IMR-90 (cell line): ENCODE results near the gene KATNIP.

Source experiments
- BHLHE40 ChIP-seq: fragments of 150-350 bp; IDR thresholded peaks from 2 replicates; pipeline ENCODE4 v1.6.1; 2016; ENCODE audit warnings: mild to moderate bottlenecking, low read depth, low read length
- CEBPB ChIP-seq: IDR thresholded peaks from 2 replicates; pipeline ENCODE4 v1.6.1; 2012; ENCODE audit warnings: low read depth, low read length, improper control_type of control experiment
- CTCF ChIP-seq: conservative IDR thresholded peaks from 2 replicates; pipeline ENCODE4 v1.5.1; 2012; ENCODE audit warnings: mild to moderate bottlenecking, low read depth, low read length, improper control_type of control experiment
- MAFK ChIP-seq: IDR thresholded peaks from 2 replicates; pipeline ENCODE4 v1.6.1; 2012; ENCODE audit warnings: low read depth, low read length, improper control_type of control experiment
- MAZ ChIP-seq: IDR thresholded peaks from 2 replicates; pipeline ENCODE4 v1.6.1; 2012; ENCODE audit warnings: low read depth, mild to moderate bottlenecking, low read length, improper control_type of control experiment, moderate library complexity, borderline replicate concordance
- POLR2A ChIP-seq: IDR thresholded peaks from 2 replicates; pipeline ENCODE4 v1.6.1; 2012; ENCODE audit warnings: mild to moderate bottlenecking, low read depth, low read length
- RAD21 ChIP-seq: IDR thresholded peaks from 2 replicates; pipeline ENCODE4 v1.6.1; 2012; ENCODE audit warnings: low read length, improper control_type of control experiment
- RCOR1 ChIP-seq: IDR thresholded peaks from 2 replicates; pipeline ENCODE4 v1.6.1; 2012; ENCODE audit warnings: mild to moderate bottlenecking, low read length, improper control_type of control experiment; ENCODE audit not compliant: insufficient replicate concordance
- RFX5 ChIP-seq: IDR thresholded peaks from 2 replicates; pipeline ENCODE4 v1.8.0; 2012; ENCODE audit warnings: low read depth, mild to moderate bottlenecking, low read length, moderate library complexity
- SMC3 ChIP-seq: fragments of 150-350 bp; IDR thresholded peaks from 2 replicates; pipeline ENCODE4 v1.6.1; 2016; ENCODE audit warnings: low read depth, mild to moderate bottlenecking, antibody characterized with exemption, low read length, moderate library complexity
- TF ChIP-seq, protein P1 (sequence below): fragments of 150-350 bp; IDR thresholded peaks from 2 replicates; pipeline ENCODE4 v1.6.1; 2017; ENCODE audit warnings: mild to moderate bottlenecking, antibody characterized with exemption, low read length, low read depth

GRCh38 chr16:27520982-27521673 lies 28.8 kb upstream of the KATNIP start:
- TF ChIP-seq CTCF (no peak), POLR2A (no peak), BHLHE40 (no peak), MAZ (no peak), RAD21 (no peak), RFX5 (no peak), CEBPB (no peak), RCOR1 (no peak), SMC3 (no peak), MAFK (no peak)
- TF ChIP-seq, protein P1, sequence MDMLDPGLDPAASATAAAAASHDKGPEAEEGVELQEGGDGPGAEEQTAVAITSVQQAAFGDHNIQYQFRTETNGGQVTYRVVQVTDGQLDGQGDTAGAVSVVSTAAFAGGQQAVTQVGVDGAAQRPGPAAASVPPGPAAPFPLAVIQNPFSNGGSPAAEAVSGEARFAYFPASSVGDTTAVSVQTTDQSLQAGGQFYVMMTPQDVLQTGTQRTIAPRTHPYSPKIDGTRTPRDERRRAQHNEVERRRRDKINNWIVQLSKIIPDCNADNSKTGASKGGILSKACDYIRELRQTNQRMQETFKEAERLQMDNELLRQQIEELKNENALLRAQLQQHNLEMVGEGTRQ: no peak
